ENCODE data around the gene SHKBP1. TPM values are rescaled to one million over a fixed set of nuclear protein-coding genes. Genes with fewer than 3 reads are reported as not detected.

SHKBP1 gene
- total and polyA plus RNA-seq, 10 of the 15 experiments (the other 5 are each of a cell fraction or from before 2014, with no cell fraction given): 2.3 to 123 (median 67.0) TPM

DNA sequence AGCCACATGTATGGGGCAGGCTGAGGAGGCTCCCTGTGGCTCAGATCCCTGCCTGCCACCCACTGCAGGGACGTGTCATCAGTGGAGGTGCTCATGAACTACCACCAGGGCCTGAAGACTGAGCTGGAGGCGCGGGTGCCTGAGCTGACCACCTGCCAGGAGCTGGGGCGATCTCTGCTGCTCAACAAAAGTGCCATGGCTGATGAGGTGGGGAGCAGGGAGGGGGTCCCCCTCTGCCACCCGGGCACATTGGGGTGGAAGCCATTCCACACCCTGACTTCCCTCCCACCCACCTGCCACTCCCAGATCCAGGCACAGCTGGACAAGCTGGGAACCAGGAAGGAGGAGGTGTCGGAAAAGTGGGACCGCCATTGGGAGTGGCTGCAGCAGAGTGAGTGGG is 11.3 kb upstream of the SHKBP1 start:
- no peaks in the 10 kb centered on the region for H3K36me3 ChIP-seq (ENCODE audit: control insufficient read depth in 2 of 2, insufficient read depth in 2 of 2, low read length in 1 of 2)
- CTCF ChIA-PET: no interaction called here
- POLR2A ChIA-PET: no interaction called here
- no peaks in the 10 kb centered on the region for H3K9me3 ChIP-seq (replicated peaks; ENCODE audit: control insufficient read depth, insufficient read depth, low read length)
- peaks cover 4 to 13% of the 10 kb centered on the region in 2 experiments; a peak in 3 of 4 replicates for H3K27me3 ChIP-seq (replicated peaks in 1 of 2; ENCODE audit: control insufficient read depth in 2 of 2, insufficient read depth in 2 of 2, low read length in 1 of 2)
- WGBS (ENCODE audit: insufficient coverage, insufficient replicate concordance, low lambda C conversion rate, missing lambda C conversion rate): 26% methylated on average over 7 of the region's 7 CpGs
- H3K27ac ChIP-seq (ENCODE audit: control insufficient read depth, insufficient read depth): no peak overlapping the region
- no peak overlapping the region for H3K4me3 ChIP-seq
- no peak overlapping the region for H3K9ac ChIP-seq (ENCODE audit: control insufficient read depth, insufficient read depth, low read length)
- H3K79me2 ChIP-seq (ENCODE audit: control insufficient read depth, insufficient read depth, low read length): no peaks in the 10 kb centered on the region
- ATAC-seq (no peak), FAIRE-seq (no peak), DNase-seq (ENCODE audit: low read depth, low spot score) (no peak)
- BruUV-seq (replicated peaks): no TSS peak
- no peaks in the 10 kb centered on the region for H4K20me1 ChIP-seq (ENCODE audit: control insufficient read depth, insufficient read depth)
- SMC1A ChIA-PET (ENCODE audit: uncharacterized antibody, unreplicated experiment): no interaction called here
- no peak overlapping the region for H2AFZ ChIP-seq (ENCODE audit: control insufficient read depth, low read depth, low read length)
- TF ChIP-seq MYC (IDR thresholded peaks at IDR 0.05; ENCODE audit: insufficient read depth, insufficient read length, insufficient replicate concordance, low read length, severe bottlenecking): no peak
- no peak for TF ChIP-seq CBFB (IDR thresholded peaks at IDR 0.05; ENCODE audit: low read depth)
- TF ChIP-seq, protein P1, sequence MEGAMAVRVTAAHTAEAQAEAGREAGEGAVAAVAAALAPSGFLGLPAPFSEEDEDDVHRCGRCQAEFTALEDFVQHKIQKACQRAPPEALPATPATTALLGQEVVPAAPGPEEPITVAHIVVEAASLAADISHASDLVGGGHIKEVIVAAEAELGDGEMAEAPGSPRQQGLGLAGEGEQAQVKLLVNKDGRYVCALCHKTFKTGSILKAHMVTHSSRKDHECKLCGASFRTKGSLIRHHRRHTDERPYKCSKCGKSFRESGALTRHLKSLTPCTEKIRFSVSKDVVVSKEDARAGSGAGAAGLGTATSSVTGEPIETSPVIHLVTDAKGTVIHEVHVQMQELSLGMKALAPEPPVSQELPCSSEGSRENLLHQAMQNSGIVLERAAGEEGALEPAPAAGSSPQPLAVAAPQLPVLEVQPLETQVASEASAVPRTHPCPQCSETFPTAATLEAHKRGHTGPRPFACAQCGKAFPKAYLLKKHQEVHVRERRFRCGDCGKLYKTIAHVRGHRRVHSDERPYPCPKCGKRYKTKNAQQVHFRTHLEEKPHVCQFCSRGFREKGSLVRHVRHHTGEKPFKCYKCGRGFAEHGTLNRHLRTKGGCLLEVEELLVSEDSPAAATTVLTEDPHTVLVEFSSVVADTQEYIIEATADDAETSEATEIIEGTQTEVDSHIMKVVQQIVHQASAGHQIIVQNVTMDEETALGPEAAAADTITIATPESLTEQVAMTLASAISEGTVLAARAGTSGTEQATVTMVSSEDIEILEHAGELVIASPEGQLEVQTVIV (IDR thresholded peaks at IDR 0.05; ENCODE audit: borderline replicate concordance, partially characterized antibody): no peak
- no peak for TF ChIP-seq SREBF2 (IDR thresholded peaks at IDR 0.05; ENCODE audit: low read length)
- no peak for TF ChIP-seq SIN3A (IDR thresholded peaks at IDR 0.05; ENCODE audit: low read depth, low read length)
- TF ChIP-seq, protein P2, sequence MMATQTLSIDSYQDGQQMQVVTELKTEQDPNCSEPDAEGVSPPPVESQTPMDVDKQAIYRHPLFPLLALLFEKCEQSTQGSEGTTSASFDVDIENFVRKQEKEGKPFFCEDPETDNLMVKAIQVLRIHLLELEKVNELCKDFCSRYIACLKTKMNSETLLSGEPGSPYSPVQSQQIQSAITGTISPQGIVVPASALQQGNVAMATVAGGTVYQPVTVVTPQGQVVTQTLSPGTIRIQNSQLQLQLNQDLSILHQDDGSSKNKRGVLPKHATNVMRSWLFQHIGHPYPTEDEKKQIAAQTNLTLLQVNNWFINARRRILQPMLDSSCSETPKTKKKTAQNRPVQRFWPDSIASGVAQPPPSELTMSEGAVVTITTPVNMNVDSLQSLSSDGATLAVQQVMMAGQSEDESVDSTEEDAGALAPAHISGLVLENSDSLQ (IDR thresholded peaks at IDR 0.05): no peak
- TF ChIP-seq CREM (IDR thresholded peaks at IDR 0.05; ENCODE audit: low read depth): no peak
- TF ChIP-seq ZSCAN29 (IDR thresholded peaks at IDR 0.05): no peak
- RAD21 ChIA-PET (ENCODE audit: unreplicated experiment): no interaction called here
- intact Hi-C loops (cut with micrococcal nuclease; ENCODE audit: unreplicated experiment) (no loop called here), in situ Hi-C loops (cut with MboI) (no loop called here)
- peaks cover 4% of the 10 kb centered on the region; the same call in 1 of the 2 replicates for H3K4me1 ChIP-seq (ENCODE audit: control insufficient read depth, insufficient read depth, low read length)
- no peak overlapping the region for H3K4me2 ChIP-seq (ENCODE audit: control insufficient read depth, insufficient read depth)
